AG09309 (cell line): Measurements from ENCODE around the gene FN3K.

Experiments
- DNase-seq: peaks from one replicate; pipeline ENCODE4 v3.0.0-alpha.2; 2010; ENCODE audit warnings: low read depth
- H3K4me3 ChIP-seq: 2 replicates; pipeline ENCODE4 v1.5.1; 2011; ENCODE audit warnings: mild to moderate bottlenecking, low read depth, low read length, moderate library complexity; ENCODE audit not compliant: control insufficient read depth
- TF ChIP-seq, protein P1 (sequence below): IDR thresholded peaks from 2 replicates; pipeline ENCODE4 v1.5.1; 2011; ENCODE audit warnings: mild to moderate bottlenecking, low read depth, low read length, inconsistent platforms; ENCODE audit not compliant: insufficient read depth, control insufficient read depth; ENCODE audit errors: missing control alignments

FN3K gene

DNA sequence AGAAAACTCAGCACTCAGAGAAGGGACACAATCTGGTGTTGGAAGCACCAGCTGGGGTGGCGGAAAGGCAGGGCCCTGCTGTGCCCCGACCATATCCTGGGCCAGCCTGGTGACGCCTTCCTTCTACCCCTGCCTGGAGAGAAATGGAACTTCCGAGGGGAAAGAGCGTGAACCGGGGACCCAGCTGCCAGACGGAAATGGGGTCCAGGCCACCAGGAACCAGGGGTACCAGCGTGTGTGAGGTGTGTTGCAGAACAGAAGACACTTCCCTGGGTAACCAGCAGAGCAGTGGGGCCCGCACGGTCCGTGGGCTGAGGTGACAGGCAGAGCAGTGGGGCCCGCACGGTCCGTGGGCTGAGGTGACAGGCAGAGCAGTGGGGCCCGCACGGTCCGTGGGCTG, 43.7 kb upstream of the FN3K start:
- no peak for DNase-seq
- H3K4me3 ChIP-seq: no peak overlapping the region
- TF ChIP-seq, protein P1, sequence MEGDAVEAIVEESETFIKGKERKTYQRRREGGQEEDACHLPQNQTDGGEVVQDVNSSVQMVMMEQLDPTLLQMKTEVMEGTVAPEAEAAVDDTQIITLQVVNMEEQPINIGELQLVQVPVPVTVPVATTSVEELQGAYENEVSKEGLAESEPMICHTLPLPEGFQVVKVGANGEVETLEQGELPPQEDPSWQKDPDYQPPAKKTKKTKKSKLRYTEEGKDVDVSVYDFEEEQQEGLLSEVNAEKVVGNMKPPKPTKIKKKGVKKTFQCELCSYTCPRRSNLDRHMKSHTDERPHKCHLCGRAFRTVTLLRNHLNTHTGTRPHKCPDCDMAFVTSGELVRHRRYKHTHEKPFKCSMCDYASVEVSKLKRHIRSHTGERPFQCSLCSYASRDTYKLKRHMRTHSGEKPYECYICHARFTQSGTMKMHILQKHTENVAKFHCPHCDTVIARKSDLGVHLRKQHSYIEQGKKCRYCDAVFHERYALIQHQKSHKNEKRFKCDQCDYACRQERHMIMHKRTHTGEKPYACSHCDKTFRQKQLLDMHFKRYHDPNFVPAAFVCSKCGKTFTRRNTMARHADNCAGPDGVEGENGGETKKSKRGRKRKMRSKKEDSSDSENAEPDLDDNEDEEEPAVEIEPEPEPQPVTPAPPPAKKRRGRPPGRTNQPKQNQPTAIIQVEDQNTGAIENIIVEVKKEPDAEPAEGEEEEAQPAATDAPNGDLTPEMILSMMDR: no peak

DNA sequence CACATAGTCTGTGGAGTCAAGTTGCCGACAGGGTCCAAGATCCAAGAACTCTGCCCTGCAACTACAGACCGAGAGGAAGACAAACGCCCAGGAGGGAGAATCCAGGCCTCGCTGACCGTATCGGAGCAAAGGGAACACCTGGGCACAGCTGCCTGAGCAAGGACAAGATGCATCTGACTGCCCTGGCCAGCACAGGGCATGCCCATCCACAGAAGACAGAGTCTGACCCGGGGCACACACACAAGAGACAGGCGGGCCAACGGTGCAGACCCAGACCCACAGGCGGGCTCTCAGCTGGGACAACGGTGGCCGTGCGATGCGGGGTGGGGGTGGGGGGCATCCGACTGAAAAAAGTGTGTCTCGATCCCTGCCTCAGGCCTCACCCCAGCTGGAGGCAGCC, 43.1 kb upstream of the FN3K start:
- TF ChIP-seq, protein P1: no peak
- no peak for DNase-seq
- H3K4me3 ChIP-seq: no peak overlapping the region

DNA sequence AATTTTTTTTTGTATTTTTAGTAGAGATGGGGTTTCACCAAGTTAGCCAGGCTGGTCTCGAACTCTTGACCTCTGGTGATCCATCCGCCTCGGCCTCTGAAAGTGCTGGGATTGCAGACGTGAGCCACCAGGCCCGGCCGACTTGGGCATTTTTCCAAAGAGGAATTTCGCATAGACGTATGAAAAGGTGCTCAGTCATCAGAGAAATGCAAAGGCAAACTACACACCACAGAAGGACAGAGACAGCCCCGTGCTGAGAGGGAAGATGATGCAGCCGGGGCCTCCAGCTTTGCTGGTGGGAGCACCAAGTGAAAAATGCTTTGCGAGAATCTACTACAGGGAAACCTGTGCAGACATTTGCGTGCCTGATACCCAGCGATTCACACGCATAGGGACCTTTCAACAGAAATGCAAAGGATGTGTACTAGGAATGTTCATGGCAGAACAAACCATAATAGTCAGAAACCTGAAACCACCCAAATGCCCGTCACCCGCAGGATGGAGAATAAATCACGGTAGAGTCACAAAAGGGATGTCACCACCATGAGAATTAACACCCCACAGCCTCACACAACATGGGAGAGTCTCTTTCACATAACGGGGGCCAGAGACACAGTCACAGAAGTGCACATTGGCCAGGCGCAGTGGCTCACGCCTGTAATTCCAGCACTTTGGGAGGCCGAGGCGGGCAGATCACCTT, 42.1 kb upstream of the FN3K start:
- TF ChIP-seq, protein P1: no peak
- no peak overlapping the region for H3K4me3 ChIP-seq
- DNase-seq: no peak

DNA sequence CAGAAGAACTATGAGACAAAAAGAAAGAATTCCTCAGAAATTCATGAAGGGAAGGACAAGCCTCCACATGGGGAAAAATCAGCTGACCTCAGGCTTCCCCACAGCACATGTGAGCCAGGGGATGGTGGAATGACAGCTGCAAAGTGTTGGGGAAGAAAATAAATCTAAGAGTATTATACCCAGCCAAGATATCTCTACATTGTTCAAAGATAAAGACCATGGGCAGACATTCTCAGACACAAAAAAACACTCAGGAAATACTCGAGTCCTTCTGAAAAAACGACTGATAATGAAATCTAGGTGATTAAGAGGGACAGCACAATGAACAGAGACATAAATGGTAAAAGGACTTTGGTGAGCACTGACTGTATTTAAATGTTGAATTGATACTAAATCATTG, 40.8 kb upstream of the FN3K start:
- TF ChIP-seq, protein P1: no peak
- no peak for DNase-seq
- no peak overlapping the region for H3K4me3 ChIP-seq

DNA sequence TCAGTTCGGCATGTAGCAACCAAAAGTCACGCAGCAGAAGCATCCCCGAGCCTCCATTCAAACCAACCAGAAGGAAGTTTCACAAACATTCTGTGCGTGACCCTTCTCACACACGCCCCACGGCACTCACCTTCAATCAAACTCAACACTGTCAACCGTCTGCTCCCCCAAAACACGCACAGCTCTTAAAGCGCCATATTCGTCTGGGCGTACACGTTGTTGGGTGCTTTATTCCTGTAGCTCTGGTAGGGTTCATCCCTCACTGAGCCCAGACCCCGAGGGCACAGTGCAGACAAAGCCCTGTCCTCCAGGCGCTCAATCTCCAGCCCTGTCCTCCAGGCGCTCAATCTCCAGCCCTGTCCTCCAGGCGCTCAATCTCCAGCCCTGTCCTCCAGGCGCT, 39.2 kb upstream of the FN3K start:
- TF ChIP-seq, protein P1: no peak
- no peak for DNase-seq
- no peak overlapping the region for H3K4me3 ChIP-seq

DNA sequence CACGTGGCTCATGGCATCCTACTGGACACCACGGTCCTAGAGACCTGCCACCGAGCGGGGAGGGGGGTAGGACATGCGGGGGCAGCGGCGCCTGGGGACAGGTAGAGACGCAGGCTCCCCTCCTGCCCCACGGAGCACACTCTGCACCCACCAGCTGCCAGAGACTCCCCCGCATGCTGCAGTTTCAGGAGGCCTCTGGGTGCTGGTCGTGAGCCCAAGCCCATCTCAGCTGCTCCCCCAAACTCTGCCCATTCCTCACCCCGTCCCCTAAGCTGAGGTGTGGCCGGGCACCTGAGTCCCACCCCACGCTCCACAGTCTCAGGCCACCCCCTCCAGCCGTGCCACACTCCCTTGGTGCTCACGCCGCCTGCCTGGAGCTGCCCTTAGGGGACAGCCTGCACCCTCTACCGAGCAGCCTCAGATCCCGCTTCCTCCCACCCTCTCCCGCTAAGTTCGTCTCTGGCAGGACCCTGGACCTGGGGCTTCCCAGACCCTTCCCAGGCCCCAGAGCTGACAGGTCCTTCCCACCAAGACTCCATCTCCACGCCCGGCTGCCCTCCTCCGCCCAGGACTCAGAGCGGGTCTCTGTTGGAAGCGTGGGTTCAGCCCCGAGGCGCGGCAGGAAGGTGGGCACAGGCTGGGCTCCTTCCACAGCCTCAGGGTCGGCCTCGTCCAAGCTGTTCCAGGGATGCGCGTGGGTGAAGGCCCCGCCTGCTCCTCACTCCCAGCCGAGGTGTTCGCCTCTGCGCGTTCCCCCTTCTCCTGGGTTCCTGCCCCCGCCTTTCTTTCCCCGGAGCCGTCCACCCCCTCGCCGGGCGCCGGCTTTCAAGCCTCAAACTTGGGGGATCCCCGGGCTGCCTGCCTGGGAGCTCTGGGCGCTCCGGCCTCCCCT, 38.3 kb upstream of the FN3K start:
- TF ChIP-seq, protein P1: no peak
- H3K4me3 ChIP-seq: peak overlapping the region; percentile 55
- DNase-seq: no peak

DNA sequence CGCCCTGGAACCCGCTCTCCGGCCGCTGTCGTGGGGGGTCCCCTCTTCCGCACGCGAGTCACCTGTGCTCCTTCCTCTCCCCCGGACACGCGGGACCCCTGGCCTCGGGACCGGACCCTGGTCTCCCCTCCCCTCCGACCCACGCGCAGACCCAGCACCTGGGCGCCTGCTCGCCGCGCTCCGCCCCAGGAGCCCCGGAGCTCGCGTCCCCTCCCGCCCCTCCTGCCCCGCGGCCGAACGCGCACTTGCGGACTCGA, 37.7 kb upstream of the FN3K start:
- H3K4me3 ChIP-seq: peak overlapping the region; percentile 55
- no peak for DNase-seq
- TF ChIP-seq, protein P1: no peak
